ENCODE measurements around the gene CD3E. TPM values are rescaled to one million over a fixed set of nuclear protein-coding genes. Genes with fewer than 3 reads are reported as not detected.

The CD3E gene
- total and polyA plus RNA-seq, 2 of the 8 experiments (the other 6 are each of a cell fraction or from before 2014, with no cell fraction given): not detected

- Histone ChIP-seq H3K4me3 (ENCODE audit: extremely low read depth in 1 of 4, insufficient read depth in 2 of 4, low read depth in 3 of 4, low read length in 4 of 4) (no peak overlapping the region), H2BK15ac (ENCODE audit: low read length) (no peak overlapping the region), H4K8ac (ENCODE audit: extremely low read depth, insufficient read depth, low read length) (no peak overlapping the region), H4K5ac (ENCODE audit: insufficient read length, low read depth, low read length) (no peak overlapping the region), H2BK5ac (ENCODE audit: low read depth, low read length) (no peak overlapping the region), H3K4me2 (ENCODE audit: insufficient read depth in 1 of 2, low read depth in 2 of 2, low read length in 2 of 2) (no peak overlapping the region), H4K91ac (replicated peaks; ENCODE audit: insufficient read length, low read length) (no peak overlapping the region), H3K14ac (ENCODE audit: insufficient read length) (no peak overlapping the region), H2AFZ (ENCODE audit: low read length) (no peak overlapping the region), H3K9me3 (ENCODE audit: insufficient read depth in 2 of 2, low read depth in 1 of 2, low read length in 1 of 2) (no peaks in the 10 kb centered on the region), H2BK12ac (ENCODE audit: low read depth, low read length) (no peak overlapping the region), H3K56ac (replicated peaks; ENCODE audit: insufficient read length, low read depth, low read length) (no peak overlapping the region), H2AK5ac (ENCODE audit: low read depth, low read length) (no peak overlapping the region), H3K23ac (ENCODE audit: insufficient read length) (no peak overlapping the region), H2BK20ac (ENCODE audit: low read length) (no peak overlapping the region), H2BK120ac (replicated peaks; ENCODE audit: low read depth, low read length) (no peak overlapping the region), H3K4ac (replicated peaks; ENCODE audit: insufficient read length, low read depth, low read length) (no peak overlapping the region), H3K79me1 (ENCODE audit: low read depth, low read length) (no peaks in the 10 kb centered on the region), H3K4me1 (replicated peaks in 1 of 4; ENCODE audit: control insufficient read depth in 3 of 4, insufficient read depth in 4 of 4, low read length in 3 of 4) (no peaks in the 10 kb centered on the region), H3K27me3 (replicated peaks in 1 of 4; ENCODE audit: control insufficient read depth in 3 of 4, extremely low read depth in 1 of 4, insufficient read depth in 3 of 4, low read length in 3 of 4) (peaks cover 0 to 2% (median under 1%) of the 10 kb centered on the region in 4 experiments; a peak in 4 of 7 replicates), H3K36me3 (ENCODE audit: control insufficient read depth in 2 of 4, insufficient read depth in 4 of 4, low read length in 3 of 4) (no peaks in the 10 kb centered on the region), H3K23me2 (ENCODE audit: low read depth, low read length) (no peaks in the 10 kb centered on the region), H3K18ac (ENCODE audit: extremely low read depth, low read length) (no peak overlapping the region), H3K27ac (ENCODE audit: low read depth, low read length) (no peak overlapping the region), H3K79me2 (ENCODE audit: control insufficient read depth in 1 of 2, insufficient read depth in 2 of 2, low read length in 2 of 2) (no peaks in the 10 kb centered on the region), H4K20me1 (replicated peaks in 1 of 2; ENCODE audit: control insufficient read depth in 1 of 2, insufficient read depth in 2 of 2, low read length in 2 of 2) (no peaks in the 10 kb centered on the region), H3K9ac (replicated peaks in 1 of 4; ENCODE audit: extremely low read depth in 1 of 4, low read depth in 3 of 4, low read length in 3 of 4) (no peak overlapping the region)
- ChIA-PET POLR2A (ENCODE audit: partially characterized antibody) (no interaction called here), CTCF (ENCODE audit: partially characterized antibody) (interaction anchor here (1.4 kb wide), 1 partner anchor 8 kb away, joined by 3 read pairs; no protein-coding TSS in a partner anchor)
- no peak for DNase-seq (ENCODE audit: low read depth in 1 of 2, low spot score in 2 of 2)
- WGBS, 2 experiments (ENCODE audit: extremely low coverage in 1 of 2, insufficient coverage in 1 of 2, insufficient read length in 1 of 2, insufficient replicate concordance in 2 of 2, low coverage in 1 of 2, low lambda C conversion rate in 2 of 2, missing lambda C conversion rate in 1 of 2): 76% methylated on average over 2 of the region's 2 CpGs; no CpG with 5 or more reads in 1 of the 2 experiments
- no peak for FAIRE-seq
- TF ChIP-seq TAF1 (IDR thresholded peaks at IDR 0.05; ENCODE audit: low read depth, low read length): no peak
- no peak for TF ChIP-seq ATF2 (IDR thresholded peaks at IDR 0.05; ENCODE audit: low read length)
- TF ChIP-seq RBBP5 (IDR thresholded peaks at IDR 0.05; ENCODE audit: borderline replicate concordance, low read depth, low read length): no peak
- no peak for TF ChIP-seq ASH2L (IDR thresholded peaks at IDR 0.05; ENCODE audit: low read length)
- TF ChIP-seq HDAC2 (IDR thresholded peaks at IDR 0.05; ENCODE audit: borderline replicate concordance in 1 of 2, low read depth in 2 of 2, low read length in 2 of 2): no peak
- no peak for TF ChIP-seq POLR2AphosphoS5 (IDR thresholded peaks at IDR 0.05; ENCODE audit: low read depth, low read length)
- no peak for TF ChIP-seq KDM1A (IDR thresholded peaks at IDR 0.05; ENCODE audit: borderline replicate concordance, low read length)
- no peak for TF ChIP-seq ZNF274 (IDR thresholded peaks at IDR 0.05; ENCODE audit: borderline replicate concordance, extremely low read depth, low read length)
- TF ChIP-seq POU5F1 (IDR thresholded peaks at IDR 0.05; ENCODE audit: low read depth, low read length): no peak
- TF ChIP-seq SIX5 (IDR thresholded peaks at IDR 0.05; ENCODE audit: low read depth, low read length): no peak
- TF ChIP-seq CBX8 (IDR thresholded peaks at IDR 0.05; ENCODE audit: borderline replicate concordance, low read depth, low read length): no peak
- no peak for TF ChIP-seq CEBPB (IDR thresholded peaks at IDR 0.05; ENCODE audit: low read depth, low read length)
- TF ChIP-seq TBP (IDR thresholded peaks at IDR 0.05; ENCODE audit: low read depth, low read length): no peak
These were observed 32.5 kb upstream of the CD3E start for GRCh38 chr11:118272001-118272400.

Measured in H1 (cell line).